Raji (cell line): ENCODE measurements around the gene OARD1.

Source experiments
- POLR2A ChIP-seq: IDR thresholded peaks from 2 replicates; pipeline ENCODE4 v1.6.1; 2011; ENCODE audit warnings: low read depth, low read length, control low read depth; ENCODE audit not compliant: insufficient read depth

The OARD1 gene

DNA sequence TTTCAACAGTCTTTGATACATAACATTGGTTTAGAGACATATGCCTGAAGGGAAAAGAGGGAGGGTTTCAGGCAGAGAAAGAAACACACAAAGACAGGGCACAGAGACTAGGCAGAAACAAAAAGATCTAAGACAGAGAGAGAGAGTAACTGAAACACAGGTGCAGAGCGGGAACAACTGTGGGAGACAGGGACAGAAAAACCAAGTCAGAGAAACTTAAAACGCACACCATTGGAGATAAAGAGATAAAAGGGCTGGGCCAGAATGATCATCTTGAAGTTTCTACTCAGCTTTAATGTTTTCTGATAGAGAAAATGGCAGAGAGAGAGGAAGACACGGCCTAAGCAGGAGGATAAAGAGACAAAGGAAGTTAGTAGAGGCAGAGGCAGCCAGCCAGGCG, 44.9 kb downstream of the OARD1 start:
- no peak for TF ChIP-seq POLR2A

DNA sequence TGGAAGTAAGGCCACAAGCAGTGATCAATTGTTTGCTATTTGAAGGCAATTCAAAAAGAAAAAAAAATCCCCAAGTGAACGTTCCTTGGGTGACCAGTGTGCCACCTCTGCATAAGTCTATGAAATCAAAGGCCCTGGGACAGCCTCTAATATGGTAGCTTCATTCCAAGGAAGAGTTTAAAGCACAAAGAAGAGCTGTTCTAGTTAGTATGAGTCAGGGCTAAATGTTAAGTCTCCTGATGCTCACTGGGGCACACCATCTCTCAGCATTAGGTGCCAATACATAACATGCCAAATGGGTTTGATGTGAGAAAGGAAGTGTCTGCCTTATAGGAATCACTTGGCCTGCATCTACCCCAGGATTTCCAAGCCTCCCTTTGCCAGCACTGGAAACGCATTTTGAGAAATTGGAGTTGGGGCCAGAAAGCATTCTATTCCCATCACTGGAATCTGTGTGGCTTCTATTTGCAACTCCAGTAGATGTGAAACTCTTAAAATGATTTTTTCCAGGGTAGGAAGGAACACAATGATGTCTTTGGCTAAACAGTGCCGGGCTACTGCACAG, 46.1 kb downstream of the OARD1 start:
- TF ChIP-seq POLR2A = no peak

DNA sequence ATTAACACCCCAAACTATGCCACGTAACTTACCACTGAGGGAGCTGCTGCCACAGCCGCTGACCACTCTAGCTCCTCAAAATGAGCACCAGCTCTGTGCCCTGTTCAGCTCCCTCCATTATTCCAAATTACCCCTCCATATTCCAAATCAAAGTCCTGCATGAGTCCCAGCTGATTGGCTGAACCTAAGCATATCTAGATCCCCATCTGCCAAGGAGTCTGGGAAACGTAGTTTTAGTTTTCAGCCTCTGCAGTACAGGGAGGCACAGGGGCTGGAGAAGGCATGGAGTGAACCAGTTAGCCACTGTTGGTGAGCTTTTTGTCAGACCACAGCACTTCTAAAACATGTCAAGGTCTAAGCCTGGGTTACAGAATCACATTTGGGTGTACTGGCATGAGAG, 49.0 kb downstream of the OARD1 start:
- no peak for TF ChIP-seq POLR2A

DNA sequence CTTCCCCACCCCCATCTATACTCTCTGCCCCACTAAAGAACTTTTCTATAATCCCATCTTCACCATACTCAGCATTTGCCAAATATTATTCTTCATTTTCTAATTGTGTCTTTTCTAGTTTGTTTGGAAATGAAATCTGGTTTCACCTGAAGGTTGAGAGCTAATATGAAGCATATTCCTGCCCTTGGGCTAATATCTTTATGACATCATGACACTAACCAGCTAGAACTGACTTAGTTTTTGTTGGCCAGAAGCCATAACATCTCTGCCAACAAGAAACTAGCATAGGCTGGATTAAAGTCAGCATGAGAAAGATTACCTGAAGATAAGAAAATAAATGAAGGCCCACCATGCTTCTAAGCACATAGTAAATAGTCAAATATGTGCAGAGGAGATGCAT, 49.9 kb downstream of the OARD1 start:
- no peak for TF ChIP-seq POLR2A

DNA sequence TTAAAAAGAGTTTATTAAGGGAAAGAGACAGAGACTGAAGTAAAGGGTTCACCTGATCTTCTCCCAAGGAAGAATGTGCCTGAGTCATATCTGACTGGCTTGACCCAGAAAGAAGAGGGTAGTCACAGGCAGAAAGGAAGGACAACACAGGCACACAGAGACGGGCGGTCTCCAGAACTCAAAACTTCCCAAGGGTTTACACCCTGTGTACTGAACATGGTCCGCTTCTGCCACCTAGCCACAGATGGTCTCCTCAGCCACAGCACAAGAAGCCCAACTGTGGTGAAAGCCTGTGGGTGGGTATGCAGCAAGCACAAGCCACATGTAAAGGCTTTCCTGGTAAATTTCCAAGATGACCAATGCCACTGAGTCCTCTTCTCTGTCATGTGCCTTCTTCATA, 50.3 kb downstream of the OARD1 start:
- TF ChIP-seq POLR2A = no peak

DNA sequence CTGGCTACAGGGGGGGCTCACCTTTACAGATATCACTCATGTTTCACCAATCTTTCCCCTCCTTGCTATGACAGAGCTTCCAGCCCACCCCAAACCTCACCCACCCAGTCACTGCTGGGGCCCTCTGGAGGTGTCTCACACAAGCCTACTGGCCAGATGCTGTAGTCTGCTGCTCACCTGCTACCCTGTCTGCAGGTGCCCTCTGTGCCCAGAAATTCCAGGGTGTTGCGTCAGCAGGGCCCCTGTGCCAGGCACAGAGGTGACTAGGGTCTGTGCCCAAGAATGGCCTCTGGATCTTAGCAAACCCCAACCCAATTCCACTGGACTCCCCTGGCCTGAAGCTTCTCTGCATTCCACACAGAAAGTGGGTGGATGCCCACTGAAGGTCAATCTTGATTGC, 54.5 kb downstream of the OARD1 start:
- TF ChIP-seq POLR2A = no peak

DNA sequence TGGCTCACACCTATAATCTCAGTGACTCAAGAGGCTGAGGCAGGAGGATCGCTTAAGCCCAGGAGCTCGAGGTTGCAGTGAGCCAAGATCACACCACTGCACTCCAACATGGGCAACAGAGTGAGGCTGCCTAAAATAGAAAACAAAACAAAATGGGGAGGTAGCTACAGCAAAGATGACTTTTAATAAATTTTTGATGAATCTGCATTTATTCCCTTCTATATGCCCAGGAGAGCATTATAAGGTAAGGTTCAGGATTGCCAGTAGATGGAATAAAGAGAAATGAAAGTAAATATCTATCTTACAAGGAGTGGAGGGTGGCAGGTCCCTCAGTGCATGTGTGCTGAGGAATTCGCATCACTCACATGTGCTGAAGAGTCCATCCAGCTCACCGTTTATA, 57.4 kb downstream of the OARD1 start:
- no peak for TF ChIP-seq POLR2A
